Right renal pelvis (tissue), 4 donors: ENCODE data around the gene TOP3B. TPM values are rescaled to one million over a fixed set of nuclear protein-coding genes. Genes with fewer than 3 reads are reported as not detected.

ENCODE experiments used
- DNase-seq, 4 donors: peaks; one replicate each; pipeline ENCODE4 v3.0.0-alpha.2; 2013; ENCODE audit warnings: low read depth in 4 of 4, low spot score in 3 of 4, missing footprints in 1 of 4
- polyA plus RNA-seq, 4 donors: library from polyadenylated mRNA; unstranded; fragments of 120-200 nt; gene quantifications; one replicate each; pipeline ENCODE4 v1.2.1, GENCODE V29; 2013; ENCODE audit not compliant: insufficient read length in 4 of 4

Gene TOP3B
- polyA plus RNA-seq, 4 donors, result 20.6 to 28.4 (median 23.5) TPM

- no peak for DNase-seq
These were observed 31.7 kb upstream of the TOP3B start for GRCh38 chr22:22014285-22014659.

DNA sequence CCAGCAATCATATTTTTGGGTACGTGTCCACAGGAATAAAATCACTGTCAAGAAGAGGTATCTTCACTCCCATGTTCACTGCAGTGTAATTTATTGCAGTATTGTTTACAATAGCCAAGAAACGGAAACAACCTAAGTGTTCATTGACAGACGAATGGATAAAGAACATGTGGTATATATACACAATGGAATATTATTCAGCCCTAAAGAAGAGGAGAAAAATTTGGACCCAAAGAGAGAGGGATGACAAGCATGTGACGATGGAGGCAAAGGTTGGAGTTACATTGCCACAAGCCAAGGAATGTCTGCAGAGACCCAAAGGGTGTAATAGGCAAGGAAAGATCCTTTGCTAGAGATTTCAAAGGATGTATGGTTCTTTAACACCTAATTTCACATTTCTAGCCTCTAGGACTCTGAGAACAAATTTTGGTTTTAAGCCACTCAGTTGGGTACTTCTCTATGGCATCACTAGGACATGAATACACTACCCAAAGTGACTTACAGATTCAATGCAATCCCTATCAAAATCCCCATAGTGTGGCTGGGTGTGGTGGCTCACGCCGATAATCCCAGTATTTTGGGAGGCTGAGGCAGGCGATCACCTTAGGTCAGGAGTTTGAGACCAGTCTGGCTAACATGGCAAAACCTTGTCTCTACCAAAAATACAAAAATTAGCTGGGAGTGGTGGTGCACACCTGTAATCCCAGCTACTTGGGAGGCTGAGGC is 31.1 kb upstream of the TOP3B start:
- no peak for DNase-seq

- DNase-seq, result no peak
These were observed 29.4 kb upstream of the TOP3B start for GRCh38 chr22:22011964-22012363.

DNA sequence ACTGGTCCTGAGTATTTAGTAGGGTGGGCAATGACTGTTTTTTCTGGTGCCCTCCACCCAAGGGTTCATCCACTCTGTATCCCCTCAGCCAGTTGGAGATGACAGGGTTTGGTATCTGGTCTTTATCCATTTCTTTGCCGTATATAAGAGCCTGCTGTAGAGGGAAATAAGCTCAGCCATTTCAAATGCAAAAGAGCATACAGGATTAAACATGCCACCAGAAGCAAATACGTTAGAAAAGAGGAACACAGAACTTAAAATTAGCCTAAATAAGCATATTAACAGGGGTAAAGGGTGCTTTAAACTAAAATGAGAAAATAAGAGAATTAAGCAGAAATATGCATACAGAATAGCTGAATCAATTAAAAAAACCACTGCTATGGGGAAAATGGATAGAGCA is 27.8 kb upstream of the TOP3B start:
- no peak for DNase-seq

DNA sequence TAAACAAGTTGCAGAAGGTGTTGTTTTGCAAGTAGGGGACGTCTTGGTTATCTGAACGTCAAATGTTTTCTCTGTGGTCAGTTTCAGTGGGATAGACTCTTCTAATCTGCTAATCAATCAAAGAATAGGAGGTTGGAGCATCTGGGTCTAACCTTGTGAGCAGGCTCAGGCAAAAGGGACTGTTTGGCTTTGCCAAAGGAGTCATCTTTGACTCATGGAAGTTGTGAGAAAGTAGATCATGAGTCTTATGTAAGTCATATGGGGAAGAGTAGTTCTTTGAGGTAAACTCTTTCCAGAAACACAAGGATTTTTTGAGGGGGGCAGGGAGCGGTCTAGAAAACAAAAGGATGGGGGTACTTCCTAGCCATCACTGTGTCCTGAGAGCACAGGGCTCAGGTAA is 27.1 kb upstream of the TOP3B start:
- DNase-seq, result no peak

GRCh38 chr22:22006596-22006990 is 24.0 kb upstream of the TOP3B start:
- no peak for DNase-seq

- DNase-seq, result no peak
These were observed 23.5 kb upstream of the TOP3B start for GRCh38 chr22:22005945-22006595.

- no peak for DNase-seq
These were observed 20.6 kb upstream of the TOP3B start for GRCh38 chr22:22003233-22003632.

DNA sequence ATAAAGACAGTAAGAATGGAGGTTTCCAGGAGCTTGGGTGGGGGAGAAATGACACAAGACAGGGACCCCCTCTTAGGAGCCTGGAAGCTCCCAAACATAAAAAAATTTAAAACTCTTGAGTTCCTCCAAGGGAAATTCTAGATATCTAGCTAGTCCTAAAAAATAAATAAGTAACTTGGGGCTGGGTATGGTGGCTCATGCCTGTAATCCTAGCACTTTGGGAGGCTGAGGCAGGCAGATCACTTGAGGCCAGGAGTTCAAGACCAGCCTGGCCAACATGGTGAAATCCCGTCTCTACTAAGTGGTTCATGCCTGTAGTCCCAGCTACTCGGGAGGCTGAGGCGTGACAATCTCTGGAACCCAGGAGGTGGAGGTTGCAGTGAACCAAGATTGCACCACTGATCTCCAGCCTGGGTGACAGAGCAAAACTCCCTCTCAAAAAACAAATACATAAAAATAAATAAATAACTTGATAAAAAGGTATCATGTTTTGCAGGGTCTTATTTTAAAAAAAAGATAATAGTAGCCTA is 20.0 kb upstream of the TOP3B start:
- DNase-seq, result no peak

GRCh38 chr22:22001664-22002525 is 19.3 kb upstream of the TOP3B start:
- no peak for DNase-seq

DNA sequence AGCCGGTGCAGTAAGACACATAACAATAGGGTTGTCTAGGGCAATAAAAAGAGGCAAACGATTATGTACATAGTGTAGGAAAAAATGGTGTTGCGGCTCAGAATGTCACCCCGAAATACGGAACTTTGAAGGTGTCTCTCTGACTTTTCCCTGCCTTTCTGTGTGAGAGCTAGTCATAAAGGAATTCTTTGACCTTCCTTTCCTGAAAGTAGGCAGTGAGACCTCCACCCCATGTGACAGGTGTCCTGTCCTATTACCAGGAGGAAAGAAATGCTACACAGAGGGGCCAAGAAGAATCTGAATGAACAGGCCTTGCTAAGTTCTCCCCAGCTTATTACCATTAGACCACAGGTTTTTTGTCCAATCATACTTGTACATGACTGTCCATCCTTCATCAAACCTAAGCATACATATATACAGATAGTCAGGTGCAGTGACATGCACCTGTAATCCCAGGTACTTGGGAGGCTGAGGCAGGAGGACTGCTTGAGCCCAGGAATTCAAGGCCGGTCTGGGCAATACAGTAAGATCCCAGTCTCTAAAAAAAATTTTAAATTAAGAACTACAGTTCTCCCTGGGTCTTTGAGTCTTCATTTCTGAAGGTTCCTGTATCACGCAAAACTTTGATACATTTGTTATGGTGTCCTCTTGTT is 16.1 kb upstream of the TOP3B start:
- DNase-seq, result no peak

GRCh38 chr22:21996175-21996720 is 13.7 kb upstream of the TOP3B start:
- DNase-seq, result no peak

GRCh38 chr22:21995660-21996059 is 13.1 kb upstream of the TOP3B start:
- DNase-seq, result no peak

DNA sequence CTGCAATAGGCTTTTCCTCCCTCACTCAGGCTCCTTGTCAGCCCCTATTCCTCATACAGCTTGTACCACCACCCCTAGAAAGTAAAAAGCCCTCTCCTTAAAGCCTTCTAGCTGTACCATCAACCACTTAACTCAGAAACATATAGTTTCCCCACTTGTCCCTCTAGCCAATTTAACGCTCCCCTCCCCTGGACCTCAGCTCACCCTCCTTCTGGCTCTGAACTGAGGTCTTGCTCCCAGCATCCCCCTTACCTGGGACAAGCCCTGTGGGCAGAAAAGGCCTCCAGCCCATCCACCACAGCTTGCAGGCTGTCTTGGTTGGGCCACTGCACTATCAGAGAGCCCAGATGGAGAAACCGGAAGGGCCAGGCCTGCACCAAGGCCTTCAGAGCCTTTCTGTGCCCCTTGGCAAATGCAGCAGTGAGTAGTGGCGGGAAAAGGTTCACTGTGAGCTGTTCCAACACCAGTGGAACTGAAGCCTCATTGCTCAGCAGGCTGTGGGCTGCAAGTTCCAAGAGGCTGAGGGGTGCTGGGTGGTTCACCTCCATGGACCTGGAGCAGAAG is 12.4 kb upstream of the TOP3B start:
- no peak for DNase-seq

- DNase-seq, result no peak
These were observed 10.1 kb upstream of the TOP3B start for GRCh38 chr22:21992593-21993237.

GRCh38 chr22:21991774-21992173 is 9.2 kb upstream of the TOP3B start:
- no peak for DNase-seq

DNA sequence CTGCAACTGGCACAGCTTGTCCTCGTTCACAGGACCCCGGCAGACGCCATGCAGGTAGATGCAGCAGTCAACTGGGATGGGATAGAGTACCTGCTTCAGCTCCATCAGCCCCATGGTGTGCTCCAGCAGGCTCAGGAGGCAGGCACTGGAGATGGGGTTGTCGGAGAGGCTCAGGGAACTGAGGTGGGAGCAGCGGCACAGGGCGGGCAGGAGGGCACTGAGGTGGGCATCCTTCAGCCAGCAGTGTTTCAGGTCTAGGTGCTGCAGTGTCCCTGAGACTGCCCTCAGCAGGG is 8.7 kb upstream of the TOP3B start:
- no peak for DNase-seq

GRCh38 chr22:21990445-21991303 is 8.1 kb upstream of the TOP3B start:
- DNase-seq, result no peak

GRCh38 chr22:21989049-21989448 is 6.5 kb upstream of the TOP3B start:
- no peak for DNase-seq
